EL (cell line): Measurements from ENCODE around the gene CRACR2A.

Experiments
- DNase-seq: peaks from one replicate; pipeline ENCODE4 v3.0.0-alpha.2; 2016

CRACR2A gene, protein sequence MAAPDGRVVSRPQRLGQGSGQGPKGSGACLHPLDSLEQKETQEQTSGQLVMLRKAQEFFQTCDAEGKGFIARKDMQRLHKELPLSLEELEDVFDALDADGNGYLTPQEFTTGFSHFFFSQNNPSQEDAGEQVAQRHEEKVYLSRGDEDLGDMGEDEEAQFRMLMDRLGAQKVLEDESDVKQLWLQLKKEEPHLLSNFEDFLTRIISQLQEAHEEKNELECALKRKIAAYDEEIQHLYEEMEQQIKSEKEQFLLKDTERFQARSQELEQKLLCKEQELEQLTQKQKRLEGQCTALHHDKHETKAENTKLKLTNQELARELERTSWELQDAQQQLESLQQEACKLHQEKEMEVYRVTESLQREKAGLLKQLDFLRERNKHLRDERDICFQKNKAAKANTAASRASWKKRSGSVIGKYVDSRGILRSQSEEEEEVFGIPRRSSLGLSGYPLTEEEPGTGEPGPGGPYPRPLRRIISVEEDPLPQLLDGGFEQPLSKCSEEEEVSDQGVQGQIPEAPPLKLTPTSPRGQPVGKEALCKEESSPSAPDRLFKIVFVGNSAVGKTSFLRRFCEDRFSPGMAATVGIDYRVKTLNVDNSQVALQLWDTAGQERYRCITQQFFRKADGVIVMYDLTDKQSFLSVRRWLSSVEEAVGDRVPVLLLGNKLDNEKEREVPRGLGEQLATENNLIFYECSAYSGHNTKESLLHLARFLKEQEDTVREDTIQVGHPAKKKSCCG

DNA sequence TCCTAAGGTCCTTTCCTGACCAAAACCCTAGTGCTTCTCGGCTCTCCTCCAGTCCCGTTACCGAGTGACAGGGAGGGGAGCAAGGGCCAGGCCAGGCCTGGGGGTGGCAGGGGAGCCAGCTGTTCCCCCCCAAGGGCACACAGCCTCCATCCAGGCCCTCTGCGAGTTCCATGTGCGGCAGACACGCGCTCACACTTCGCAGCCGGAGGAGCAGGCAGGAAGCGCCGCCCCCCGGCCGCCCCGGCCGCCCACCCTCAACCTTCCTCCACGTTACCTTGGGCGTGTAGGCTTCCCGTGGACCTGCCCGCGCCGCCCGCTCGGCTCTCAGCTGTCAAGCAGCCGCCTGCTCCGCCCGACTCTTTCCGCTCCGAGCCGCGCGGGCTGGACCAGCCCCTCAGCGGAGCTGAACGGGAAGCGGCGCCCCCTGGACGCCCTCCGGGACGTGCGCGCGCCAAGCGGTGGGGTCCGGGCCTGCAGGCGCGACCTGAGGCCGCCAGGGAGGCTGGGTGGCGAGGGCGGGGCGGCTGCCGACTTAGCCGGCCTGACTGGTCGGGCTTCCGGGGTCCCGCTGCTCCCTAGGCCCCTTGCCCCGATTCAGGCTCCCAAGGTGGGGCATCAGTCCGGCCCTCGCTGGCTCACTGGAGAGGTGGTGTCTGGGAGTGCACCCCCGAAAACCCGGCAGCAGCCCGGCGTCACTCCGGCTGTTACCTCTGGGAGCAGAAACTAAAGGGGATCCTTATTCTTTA is at the start of gene CRACR2A:
Gene CRACR2A (minus strand): TSS at position 369 of the 746 bp plus-strand sequence. CDS start 56,110 bp downstream, outside the sequence.
- DNase-seq, result peak; percentile 67

DNA sequence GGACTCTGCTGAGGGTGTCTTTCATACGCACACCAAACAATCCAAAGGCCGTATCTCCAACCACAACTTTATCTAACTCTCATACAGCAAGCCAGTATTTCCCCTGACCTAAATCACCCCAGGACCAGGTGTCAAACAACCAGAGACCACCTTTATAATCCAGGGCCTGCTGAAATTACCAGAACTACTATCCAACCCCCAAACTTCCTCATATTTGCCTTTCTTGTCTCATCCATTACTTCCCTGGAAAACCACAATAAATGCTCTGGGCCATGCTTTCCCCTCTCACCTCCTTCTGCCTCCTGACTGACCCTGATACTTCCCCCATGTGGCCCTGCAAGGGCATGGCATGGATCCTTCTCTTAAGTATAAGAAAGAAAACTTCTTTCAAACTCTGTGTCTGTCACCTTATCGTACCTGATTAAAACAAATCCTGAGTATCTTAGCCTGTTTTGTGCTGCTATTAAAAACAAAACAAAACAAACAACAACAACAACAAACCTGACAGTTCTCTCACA is 44.7 kb upstream of the CRACR2A start:
- no peak for DNase-seq

DNA sequence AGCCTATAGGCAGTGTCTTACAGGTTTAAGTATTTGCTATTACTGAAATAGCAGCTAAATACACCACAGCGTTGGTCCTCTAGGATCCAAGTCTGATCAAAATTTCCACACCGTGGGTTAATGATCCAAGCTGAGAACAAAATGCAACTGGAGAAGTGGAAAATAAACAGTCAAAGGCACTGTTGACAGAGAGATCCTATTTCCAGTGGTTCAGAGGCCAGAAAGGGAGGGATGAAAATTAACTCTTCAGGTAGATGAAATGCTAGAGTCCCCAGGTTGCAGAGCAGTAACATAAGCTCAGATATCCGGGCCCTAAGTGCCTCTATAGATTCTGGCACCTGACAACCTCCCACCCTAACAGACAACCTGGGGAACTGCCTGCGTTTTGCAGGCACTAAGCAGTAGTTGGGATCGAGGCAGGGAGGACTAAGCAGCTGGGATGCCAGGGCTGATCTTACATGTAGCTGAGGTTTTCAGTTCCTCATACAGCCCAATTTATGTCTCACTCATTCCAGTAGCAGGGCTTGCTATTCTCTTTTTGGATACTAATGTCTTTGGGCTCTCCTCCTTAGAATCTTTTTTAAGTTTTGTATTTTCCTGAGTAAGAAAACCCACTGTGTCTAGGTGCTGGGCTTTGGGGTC is 42.7 kb upstream of the CRACR2A start:
- DNase-seq, result no peak

DNA sequence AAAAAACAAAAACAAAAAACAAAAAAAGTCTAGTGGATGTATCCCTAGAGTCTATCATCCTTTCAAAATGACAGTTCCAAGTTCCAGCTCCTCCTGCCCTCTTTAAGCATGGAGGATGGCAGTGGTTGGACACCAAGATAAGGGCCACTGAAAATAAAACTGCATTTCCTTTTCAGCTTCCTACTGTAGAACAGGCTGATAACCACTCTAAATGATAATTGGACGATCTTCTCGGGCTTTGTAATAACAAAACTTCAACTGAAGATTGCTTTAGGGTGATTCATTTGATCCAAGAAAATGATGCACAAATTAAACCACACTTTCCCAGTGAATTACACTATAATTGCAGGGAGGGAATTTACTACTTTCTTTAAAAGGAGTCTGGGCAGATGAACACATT is 42.2 kb upstream of the CRACR2A start:
- no peak for DNase-seq

DNA sequence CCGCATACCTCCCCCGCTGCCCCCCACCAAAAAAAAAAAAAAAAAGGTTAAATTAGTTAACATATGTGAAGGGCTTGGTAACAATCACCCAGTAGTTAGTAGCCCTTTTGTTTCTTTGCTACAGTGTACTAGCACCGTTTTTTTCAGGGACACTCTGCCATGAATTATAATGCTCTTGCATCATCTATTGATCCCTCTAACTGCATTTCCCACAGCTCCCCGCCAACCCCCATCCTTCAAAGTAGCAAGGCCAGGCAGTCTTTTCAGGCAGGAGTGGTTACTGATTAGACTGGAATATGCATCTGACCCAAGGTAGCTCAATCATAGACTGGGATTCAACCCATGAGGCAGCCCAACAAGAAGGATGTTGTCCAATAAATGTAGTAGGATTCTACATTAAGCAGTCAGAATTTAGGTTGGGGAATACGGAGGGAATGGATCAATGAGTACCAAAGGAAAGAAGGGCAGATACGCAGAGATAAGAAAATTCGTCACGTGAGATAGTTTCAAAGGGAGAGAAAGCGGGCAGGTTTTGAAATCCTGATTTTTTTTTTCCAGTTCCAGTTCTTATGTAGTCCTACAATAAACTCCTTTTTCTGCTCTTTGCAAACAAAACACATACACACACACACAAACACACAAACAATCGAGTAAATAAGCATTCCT is 39.8 kb upstream of the CRACR2A start:
- no peak for DNase-seq

DNA sequence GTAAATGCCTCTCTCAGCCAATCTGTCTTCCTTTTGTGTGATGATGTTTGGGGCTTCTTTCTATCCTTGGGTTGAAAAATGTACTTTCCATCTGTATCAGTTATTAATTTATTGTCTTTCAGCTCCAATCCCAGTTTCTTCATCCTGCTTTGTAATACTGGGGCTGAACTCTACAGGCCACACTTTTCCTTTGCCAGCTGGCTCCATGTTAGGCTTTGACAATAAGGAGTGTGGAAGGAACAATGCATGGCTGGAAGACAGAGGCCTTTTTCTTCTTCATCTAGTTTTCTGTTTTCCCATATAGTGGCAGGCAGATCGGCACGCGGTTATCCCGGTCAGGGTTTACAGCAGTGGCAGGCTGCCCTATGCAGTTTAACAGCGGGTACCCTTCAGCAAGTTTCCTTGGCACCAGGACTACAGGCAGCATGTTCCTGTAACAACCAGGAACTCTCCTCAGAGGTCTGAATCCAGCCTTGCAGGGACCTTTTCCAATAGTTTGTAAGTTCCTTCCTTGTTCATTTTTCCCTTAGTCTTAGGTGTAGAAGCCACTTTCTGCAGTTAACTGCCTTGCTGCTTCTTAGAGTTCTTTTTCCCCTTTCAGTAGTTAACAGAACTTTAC is 38.5 kb upstream of the CRACR2A start:
- no peak for DNase-seq

DNA sequence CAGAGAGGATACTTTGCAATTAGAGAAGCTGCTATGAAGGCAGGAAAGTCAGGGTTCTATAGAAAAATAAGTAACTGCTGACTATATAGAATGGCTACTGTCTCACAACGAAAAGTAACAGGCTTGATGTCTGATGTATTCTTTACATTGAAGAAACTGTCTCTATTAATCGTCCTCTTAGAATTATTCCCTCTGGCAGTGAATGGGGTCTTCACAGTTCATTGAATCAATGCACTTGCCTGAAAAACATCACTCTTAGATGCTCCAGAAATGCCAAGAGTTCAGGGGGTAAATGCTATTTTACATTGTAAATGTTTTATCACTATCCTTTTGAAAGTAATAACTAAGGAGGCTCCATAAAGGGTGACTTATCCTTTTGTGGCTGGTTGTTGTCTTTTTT is 37.7 kb upstream of the CRACR2A start:
- DNase-seq, result no peak

DNA sequence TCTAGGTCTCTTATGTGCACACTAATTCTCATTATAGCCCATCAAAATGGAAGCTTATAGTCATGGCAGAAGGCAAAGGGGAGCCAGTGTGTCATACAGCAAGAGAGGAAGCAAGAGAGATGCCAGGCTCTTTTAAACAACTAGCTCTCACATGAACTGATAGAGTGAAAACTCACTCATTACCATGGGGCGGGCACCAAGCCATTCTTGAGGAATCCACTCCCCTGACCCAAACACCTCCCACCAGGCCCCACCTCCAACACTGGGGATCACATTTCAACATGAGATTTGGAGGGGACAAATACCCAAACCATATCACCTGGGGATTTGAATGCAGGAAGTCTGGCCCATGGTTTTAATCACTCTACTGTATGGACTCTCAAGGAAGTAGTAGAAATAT is 36.9 kb upstream of the CRACR2A start:
- DNase-seq, result no peak

DNA sequence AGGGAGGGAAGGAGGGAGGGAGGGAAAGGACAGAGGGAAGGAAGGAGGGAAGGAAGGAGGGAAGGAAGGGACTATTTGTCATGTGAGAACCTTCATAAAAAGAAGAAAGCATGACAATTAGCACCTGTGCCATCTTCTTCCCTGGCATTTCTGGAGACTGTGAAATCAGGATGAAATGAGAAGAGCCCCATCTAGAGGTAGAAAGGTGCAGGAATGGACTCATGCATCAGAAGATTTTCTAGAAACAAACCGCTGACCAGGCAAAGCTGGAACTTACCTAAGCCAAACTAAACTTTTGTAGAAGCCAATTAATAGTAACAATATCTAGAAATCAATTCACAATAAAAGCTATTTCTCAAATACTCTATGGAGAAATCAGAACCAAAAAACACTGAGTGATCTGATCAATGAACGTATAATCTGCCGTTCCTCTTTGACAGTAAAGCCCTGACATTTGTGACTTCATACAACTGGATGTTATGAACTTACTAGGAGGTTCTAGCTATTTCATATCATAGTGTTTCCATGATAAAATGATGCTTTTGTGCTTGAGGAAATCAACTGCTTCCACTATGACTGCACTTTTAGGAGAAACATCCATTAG is 24.4 kb upstream of the CRACR2A start:
- DNase-seq, result peak; percentile 42

DNA sequence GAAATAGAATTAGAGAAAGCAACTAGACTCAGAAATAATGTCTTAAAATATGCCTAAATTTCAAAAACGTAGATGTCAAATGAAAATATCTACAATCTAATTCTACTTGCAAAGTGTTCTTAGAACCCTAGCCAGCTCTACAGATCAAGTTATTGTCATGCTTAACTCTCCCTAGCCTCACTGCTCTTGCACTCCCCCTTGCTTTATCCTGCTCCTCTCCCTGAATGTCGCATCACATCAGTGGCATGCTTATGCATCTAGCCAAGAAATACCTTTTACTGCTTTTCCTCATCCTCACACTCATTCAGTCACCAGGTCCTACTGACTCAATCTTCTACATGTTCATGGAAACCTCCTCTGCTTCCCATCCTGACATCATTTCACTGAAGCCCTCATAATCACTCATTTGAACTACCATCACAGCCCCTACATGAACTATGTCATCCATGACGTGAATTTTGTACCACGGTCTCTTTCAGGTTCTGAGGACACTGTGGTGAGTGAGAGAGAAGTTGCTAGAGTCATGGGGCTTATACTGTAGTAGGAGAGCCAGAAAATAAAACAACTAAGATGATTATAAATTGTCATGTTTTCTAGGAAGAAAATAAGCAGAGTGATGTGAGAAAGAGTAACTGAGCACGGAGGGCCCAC is 22.6 kb upstream of the CRACR2A start:
- DNase-seq, result no peak

DNA sequence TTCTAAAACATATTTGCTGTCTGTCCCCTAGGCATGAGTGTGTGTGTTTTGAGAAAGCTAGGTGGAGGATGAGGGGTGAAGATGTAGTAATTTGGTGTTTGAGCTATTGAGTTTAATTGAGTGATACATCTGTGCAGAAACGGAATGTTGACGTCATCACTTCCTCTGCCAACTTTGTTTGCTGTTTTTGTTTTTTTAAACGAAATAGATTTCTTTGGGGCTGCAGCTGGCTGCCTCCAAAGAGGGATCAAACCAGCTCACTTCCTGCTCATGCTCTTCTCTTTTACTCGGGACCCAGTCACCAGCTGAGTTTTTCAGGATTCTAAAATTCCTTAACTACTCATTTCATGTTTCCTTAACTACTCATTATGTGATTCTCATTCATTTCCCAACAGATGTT is 19.5 kb upstream of the CRACR2A start:
- peak; percentile 38 for DNase-seq

DNA sequence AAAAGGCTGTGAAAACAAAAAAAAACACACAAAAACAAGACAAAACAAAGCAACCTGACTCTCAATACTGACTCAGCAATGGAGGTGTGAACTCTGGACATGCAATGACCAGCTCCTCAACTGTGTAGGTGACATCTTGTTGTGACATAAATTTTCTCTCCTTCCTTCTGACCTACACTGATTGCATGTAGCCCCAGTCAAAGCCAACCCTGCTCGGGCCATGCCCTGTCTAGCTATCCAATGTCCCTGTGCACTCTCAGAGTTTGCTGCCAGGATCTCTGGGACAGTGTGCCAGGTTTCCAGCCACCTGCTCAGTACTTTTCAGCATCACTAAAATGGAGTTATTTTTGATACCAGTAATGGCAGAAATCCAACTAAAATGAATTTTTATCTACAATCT is 18.9 kb upstream of the CRACR2A start:
- no peak for DNase-seq

DNA sequence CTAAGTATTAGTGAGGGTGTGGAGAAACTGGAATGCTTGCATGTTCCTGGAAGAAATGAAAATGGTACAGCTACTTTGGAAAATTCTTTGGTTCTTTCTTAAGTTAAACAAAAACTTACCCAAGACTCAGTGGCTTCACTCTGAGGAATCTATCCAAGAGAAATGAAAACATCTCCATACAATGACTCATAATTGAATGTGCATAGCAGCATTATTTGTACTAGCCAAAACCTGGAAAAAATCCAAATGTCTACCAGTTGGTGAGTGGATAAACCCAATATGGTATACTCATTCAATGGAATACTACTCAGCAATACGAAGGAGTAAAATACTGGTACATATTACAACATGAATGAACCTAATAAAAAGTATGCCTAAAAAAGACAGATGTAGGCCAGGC is 18.0 kb upstream of the CRACR2A start:
- DNase-seq, result peak; percentile 72

DNA sequence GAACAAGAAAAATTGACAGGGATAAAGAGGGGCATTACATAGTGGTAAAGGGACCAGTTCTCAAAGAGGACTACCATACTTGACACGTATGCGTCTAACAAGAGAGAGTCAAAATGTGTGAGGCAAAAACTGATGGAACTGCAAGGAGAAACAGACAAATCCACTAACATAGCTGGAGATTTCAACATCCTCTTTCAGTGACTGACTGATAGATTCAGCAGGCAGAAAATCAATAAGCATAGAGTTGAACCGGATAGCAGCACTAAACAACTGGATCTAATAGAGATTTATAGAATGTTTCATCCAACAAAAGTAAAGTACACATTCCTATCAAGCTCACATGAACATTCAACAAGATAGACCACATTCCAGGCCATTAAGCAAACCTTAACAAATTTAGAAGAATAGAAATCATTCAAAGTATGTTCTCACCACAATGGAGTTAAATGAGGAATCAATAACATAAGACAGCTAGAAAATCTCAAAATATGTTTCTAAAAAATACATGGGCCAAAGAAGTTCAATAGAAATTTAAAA is 16.1 kb upstream of the CRACR2A start:
- DNase-seq, result no peak

DNA sequence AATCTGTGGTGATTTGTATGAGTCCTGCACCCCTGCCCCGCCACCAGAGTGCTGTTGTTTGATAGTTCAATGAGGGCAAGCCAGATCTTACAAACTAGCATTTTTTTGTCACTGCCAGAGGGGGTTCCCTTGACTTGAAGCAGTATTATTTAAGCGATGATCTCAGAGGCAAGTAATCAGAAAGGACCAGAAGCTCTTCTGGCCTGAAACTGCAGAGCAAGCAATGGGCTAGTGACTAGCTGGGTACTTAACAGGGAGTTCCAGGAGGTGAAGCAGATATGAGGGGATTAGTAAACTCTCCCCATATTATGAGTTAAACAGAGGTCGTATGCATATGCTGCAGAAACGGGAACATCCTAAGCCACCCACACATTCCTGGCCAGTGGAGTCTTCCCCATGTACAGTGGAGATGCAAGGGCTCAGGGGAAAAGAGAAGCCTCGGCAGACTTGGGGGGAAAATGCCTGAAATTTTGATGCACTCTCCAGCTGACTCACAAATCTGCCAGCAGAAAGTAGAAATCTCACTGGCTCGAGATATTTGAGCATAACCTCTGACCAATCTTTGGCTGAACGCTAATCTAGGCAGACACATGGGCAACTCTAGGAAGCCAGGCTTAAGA is 8.3 kb upstream of the CRACR2A start:
- no peak for DNase-seq

DNA sequence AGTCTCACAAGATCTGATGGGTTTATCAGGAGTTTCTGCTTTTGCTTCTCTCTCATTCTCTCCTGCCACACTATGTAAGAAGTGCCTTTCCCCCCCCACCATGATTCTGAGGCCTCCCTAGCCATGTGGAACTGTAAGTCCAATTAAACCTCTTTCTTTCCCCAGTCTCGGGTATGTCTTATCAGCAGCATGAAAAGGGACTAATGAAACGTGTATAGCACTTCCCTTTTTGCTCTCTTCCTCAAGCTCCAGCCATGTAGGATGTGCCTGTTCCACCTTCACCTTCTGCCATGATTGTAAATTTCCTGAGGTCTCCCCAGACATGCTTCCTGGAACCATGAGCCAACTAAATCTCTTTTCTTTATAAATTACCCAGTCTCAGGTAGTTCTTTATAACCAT is 7.0 kb upstream of the CRACR2A start:
- DNase-seq, result no peak

DNA sequence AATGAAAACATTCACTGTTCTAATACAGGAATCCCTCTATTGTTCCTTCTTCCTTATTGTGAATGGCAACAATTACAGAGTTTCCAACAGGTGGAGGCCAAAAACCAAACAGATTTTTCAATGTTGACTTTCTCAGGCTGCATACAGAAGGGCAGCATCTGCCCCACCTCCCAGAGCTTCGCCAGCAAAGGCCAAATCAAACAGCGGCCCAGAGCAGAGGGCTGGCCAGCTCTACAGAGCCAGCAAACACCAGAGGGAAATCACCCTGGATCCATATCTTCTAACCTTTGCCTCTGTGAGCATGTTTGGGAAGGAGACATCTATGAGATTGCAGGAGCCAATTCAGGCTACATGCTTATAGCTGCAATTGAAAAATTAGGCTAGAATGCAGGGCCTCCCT is 4.4 kb upstream of the CRACR2A start:
- DNase-seq, result no peak

DNA sequence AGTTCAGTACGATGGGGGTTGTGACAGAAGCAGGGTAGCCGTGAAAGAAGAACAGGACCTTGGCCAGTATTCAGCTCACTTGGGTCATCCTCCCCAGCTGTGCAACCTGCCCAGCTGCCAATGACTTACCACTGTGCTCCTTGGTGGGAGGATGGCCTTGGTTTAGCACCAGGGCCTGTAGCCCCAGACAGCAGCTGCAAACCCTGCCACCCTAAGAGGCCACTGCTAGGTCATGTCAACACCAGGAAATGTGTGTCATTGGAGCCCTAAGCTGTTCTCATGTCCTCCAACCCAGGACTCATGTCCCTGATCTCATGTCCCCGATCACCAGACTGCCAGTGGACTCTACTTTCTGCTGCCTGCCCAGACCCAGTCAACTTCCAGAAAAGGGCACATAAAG is 3.0 kb upstream of the CRACR2A start:
- DNase-seq, result no peak

DNA sequence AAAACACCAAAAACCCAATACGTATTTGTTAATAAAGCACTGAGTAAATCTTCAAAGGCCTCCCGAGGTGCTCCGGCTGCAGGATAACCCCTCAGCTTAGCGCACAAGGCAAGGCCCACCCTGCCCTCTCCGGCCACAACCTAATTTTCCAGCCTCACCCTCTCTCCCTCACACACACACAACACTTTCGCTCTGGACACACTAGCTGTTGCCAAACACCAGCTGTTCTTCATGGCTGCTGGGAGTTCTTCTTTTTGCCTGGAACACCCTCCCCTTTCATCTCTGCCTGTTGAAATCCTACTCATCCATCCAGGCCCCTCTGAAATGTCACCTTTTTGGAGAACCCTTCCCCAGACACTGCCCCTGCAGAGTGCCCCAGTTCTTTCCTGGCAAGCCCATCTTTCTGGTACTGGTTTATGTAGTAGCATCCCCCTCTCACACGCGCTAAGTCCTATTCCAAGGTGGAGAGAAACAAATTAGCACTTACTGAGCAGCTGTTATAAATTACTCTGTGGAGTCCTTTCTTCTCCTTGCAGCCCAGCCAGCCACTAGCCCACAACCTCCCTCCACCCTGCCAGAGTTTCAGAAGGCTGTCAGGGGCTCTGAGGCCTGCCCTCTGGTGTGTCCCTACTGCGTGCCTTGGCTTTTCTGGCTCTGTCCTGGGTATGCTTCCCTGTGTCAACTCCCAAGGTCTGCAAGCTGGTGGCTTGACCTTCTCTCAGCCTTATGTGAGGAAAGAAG is 805 bp upstream of the CRACR2A start:
- no peak for DNase-seq
